NCI-H1092 (cell line): ENCODE results near the gene PAM16.
"Not testable (repeated sequence)": the region's sequence is repeated elsewhere in the genome, so short reads cannot be mapped to it uniquely, and the experiment has no call there.

Experiments
- DNase-seq: peaks from one replicate; lab custom pipeline; 2025; lab: John Stamatoyannopoulos, UW

PAM16 gene

GRCh38 chr16:4334724-4335495 lies 16.2 kb downstream of the PAM16 start:
- no peak for DNase-seq

DNA sequence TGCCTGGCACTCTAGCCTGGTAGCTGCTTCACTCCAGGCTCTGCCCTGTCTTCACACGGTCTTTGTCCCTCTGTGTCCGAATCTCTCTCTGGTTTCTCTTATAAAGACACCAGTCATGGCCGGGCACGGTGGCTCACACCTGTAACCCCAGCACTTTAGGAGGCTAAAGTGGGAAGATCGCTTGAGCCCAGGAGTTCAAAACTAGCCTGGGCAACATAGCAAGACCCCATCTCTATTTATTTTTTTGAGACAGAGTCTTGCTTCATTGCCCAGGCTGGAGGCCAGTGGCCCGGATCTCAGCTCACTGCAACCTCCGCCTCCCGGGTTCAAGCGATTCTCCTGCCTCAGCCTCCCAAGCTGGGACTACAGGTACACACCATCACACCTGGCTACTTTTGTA lies 17.4 kb downstream of the PAM16 start:
- DNase-seq, result not testable (repeated sequence)

DNA sequence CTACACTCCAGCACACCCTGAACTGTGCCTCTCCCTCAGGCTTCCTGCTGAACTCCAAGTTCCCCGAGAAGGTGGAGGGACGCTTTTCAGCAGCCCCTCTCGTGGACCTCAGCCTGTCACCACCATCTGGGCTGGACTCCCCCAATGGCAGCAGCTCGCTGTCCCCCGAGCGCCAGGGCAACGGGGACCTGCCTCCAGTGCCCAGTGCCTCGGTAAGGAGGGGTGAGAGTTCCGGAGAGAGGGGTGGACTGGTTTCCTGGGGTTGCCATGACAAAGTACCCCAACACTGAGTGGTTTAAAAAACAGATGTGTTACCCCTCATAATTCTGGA lies 17.8 kb downstream of the PAM16 start:
- no peak for DNase-seq

GRCh38 chr16:4332623-4333307 lies 18.4 kb downstream of the PAM16 start:
- no peak for DNase-seq

DNA sequence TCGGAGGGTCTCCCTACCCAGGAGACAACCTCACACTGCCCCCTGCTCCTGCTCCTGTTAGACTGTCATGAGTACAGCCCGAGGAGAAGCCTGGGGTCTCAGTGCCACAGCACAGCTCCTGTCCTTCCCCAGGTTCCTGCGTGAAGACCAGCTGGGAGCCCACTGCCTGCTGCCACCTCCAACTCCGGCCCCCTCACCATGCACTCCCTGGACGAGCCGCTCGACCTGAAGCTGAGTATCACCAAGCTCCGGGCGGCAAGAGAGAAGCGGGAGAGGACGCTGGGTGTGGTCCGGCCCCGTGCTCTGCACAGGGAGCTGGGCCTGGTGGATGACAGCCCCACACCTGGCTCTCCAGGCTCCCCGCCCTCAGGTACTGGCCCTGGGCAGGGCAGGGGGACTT lies 19.0 kb downstream of the PAM16 start:
- DNase-seq, result no peak

GRCh38 chr16:4330277-4330874 lies 20.7 kb downstream of the PAM16 start:
- DNase-seq, result peak; percentile 5

DNA sequence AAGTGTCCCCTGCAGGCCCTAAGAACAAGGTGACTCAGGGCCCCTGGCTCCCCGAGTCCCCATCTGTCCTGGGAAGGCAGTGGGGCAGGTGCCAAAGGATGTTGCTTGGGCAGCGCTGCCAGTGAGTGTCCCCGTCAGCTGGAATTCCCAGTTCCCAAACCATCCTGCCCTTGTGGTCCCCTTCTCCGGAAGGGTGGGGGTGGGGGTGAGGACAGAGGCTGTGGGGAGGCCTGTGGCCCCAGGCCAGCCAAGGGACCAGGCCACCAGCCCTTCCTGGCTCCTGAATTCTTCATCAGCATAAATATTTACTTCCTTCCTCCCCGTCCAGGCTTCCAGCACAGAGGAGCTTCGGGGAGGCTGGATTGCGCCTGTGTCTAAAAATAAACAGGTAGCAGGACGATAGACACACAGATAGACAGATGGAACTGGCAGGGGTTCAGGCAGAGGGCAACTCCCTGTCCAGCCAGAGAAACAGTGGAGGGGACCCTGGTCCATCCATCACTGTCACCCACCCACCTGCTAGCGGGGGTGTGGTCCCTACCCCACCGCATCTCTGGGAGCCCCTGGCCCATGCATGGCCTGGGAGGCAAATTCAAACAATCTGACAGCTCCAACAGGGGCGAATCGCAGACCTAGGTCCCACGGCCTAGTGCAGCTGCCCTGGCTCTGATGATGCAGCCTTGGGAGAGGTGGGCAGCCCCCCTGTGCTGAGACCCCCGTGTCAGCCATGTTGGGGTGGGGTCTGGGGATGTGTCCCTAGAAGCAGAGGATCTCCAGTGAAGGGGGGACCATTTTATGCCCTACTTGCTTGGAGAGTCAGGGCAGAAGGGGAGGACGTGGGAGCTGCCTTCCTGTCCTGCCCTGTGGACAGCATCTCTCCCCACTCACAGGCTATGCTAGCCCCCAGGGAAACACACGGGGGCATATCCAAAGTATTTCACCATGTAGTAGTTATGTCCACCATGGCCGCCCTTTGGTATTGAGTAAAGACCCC lies 22.0 kb downstream of the PAM16 start:
- DNase-seq, result no peak

GRCh38 chr16:4328046-4328781 lies 22.9 kb downstream of the PAM16 start:
- DNase-seq, result peak; percentile 67

- DNase-seq, result no peak
These were observed 23.6 kb downstream of the PAM16 start for GRCh38 chr16:4327386-4328045.

DNA sequence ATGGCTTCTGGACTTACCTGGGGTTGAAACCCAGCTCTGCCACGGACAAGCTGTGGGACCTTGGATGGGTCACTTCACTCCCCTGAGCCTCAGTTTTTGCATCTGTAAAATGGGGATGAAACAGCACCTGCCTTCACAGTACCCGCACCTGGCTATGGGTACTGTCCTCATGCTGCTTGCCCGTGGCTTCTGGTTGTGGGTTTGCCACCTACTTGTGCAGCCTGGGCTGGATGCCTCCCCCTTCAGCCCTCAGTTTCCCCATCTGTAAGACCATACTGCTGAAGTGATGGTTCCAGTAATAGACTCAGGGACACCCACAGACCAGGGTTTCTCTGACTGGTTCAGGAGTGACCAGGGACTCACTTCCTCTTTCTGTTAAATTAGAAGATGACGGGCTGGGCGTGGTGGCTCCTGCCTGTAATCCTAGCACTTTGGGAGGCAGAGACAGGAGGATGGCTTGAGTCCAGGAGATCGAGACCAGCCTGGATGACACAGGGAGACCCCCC lies 25.8 kb downstream of the PAM16 start:
- DNase-seq, result no peak

DNA sequence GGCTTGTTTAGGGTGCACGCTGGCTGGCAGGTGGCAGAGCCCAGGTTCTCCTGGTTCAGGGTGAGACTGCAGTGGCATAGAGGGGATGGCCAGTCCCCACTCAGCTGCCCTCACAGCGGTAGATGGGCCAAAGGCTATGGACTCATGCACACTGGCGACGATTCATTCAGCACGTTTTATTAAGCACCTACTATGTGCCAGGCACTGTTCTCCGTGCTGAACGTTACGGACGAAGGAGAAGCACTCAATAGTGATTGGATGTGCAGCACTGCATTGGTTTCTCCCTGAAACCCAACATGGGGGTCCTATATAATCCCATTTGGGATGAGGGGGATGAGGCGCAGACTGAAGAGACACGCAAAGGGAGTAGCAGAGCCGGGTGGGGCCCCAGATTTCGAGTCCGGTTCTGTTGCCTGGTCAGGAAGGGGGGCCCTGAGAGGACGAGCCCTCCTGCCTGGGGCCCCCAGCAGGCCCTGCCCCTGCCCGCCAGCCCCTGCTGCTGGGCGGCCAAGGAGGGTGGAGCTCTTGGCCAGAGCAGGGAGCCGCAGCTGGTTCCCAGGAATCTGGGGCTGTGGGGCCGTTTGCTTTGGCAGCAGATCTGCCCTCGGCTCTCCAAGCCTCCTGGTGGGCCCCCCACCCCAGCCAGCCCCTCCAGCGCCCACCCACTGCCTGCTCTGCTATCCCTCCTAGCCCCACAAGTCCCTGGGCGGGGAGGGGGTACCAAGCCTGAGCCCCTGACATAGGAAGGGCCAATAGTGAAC lies 26.4 kb downstream of the PAM16 start:
- no peak for DNase-seq

GRCh38 chr16:4323845-4324488 lies 27.2 kb downstream of the PAM16 start:
- no peak for DNase-seq

GRCh38 chr16:4323071-4323844 lies 27.9 kb downstream of the PAM16 start:
- no peak for DNase-seq

DNA sequence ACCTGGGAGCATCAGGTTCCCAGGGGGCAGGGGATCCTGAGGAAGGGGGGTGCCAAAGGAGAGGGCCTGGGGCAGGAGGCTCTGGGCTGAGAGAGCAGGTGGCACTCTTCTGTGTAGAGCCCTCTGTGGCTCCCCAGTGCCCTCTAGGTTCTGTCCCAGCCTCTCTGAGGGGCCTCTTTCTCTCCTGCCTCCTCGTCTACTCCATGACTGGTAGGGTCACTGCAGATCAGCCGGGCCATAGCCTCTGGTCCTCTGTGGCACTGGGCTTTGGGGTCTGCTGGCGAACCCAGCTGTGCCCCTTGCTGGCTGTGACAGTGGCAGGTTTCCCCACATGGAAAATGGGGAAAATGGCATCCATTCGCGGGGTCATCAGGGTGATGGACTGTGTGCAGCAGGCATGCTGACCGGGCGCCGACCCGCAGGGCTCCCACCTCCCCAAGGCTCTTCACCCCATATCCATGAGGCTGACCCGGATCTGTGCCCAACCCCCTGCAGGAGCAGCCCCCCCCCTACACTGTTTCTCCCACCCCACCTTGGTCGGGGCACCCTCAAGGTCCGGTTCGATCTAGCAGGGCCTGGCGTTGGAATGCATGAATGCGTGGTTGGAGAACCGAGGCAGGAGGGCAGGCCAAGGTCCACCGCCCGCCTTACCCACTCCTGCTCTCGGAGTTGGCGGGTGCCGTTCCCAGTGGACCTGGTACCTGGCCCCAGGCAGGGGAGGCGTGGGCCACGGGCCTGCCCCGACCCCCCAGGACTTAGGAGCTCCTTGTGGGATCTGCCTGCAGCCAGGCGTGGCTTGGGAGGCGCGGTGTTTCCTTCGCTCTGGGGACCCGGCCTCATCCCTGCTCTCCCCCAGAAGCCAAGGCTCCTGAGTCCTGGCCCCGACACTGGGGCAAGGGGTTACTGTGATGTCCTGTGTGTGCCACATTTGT lies 28.7 kb downstream of the PAM16 start:
- no peak for DNase-seq

DNA sequence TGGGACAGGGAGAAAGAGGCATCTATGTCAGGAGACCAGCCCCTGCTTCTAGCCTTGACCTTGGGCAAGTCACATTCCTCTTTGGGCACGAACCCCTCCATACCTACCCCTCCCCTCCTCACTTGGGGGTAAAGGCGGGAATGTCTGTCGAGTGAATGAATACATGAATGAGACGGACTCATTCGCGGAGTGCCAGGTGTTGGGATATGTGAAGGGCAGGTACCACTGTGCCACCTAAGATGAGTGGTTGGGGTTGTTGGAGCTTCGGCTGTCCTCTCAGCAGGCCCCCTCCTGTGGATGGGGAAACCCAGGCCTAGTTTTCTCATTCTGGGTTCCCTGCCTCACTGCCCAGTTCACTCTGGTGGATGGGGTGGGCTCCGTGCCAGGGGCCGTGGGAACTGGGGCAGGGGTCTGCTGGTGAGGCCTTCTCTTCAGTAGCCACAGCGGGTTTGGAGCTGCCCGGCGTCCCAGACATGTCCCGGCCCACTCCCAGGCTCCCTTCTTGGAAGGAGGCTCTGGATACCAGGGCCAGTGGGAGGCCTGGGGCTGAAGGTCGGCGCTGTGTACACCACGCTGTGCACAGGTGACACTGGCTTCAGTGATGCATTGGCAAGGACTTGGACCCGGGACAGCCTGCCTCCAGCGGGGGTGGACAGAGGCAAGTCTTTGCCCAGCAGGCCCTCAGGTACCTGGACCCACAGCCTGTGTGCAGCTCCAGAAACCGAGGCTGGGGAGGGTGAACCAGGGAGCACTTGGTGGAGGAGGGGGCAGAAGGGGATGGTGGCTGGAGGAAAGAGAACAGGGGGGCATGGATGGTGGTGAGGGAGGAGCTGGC lies 29.6 kb downstream of the PAM16 start:
- DNase-seq, result no peak

DNA sequence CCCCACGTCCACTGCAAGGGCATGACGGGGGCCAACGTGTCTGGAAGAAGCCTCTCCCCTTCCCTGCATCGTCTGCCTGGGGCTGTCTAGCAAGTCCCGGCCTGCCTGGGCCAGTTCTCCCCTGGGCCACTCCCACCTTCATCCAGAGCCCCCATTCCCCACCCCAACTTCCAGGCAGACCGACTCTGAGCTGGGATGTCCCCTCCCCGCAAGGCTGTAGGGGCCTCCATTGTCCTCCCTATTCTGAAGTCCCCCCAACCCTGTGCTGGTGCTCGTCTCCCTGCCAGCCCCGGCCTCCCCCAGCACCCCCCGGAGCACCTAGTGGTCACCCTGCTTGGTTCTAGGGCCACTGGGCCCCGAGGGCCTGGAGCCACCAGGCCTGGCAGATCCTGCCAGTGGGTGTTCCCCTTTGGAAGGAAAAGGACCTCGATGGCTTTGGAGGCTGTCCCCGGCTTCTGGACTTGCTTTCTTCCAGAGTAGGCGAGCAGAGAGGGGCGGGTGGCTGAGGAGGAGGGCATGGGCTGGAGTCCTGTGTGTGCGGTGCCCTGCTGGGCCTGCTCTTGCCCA lies 30.5 kb downstream of the PAM16 start:
- DNase-seq, result no peak
